ENCODE measurements around the gene PKD2L2. TPM values are rescaled to one million over a fixed set of nuclear protein-coding genes. Genes with fewer than 3 reads are reported as not detected.

Gene PKD2L2
- total and polyA plus RNA-seq, 2 donors from 2014 or later = not detected

DNA sequence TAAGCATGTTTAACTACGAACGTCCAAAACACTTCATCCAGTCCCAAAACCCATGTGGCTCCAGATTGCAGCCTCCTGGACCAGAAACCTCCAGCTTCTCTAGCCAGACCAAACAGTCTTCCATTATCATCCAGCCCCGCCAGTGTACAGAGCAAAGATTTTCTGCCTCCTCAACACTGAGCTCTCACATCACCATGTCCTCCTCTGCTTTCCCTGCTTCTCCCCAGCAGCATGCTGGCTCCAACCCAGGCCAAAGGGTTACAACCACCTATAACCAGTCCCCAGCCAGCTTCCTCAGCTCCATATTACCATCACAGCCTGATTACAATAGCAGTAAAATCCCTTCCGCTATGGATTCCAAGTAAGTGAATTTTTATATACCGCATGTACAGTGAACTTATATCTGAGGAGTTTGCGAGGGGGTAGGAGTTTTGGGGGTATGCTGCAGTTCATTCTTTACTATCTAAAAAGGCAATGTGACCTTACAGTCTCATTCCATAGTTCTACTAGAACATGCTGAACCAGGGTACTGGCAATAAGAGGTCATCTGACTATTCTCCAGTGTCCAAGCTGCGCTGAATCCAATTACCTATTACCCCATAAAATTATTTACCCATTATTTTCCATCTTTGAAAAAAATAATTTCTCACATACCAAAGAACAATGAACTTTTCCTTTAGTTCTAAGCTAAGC is 18.5 kb upstream of the PKD2L2 start:
- Histone ChIP-seq H3K9me3 (ENCODE audit: control insufficient read depth in 2 of 3, insufficient read depth in 1 of 3, low read length in 3 of 3) (no peaks in the 10 kb centered on the region), H3K27ac (ENCODE audit: low read depth in 2 of 2, low read length in 2 of 2) (no peak overlapping the region), H3K4me3 (ENCODE audit: low read length in 3 of 3) (no peak overlapping the region), H3K36me3 (ENCODE audit: control insufficient read depth in 2 of 3, insufficient read depth in 3 of 3, low read length in 3 of 3) (no peaks in the 10 kb centered on the region), H3K27me3 (ENCODE audit: control insufficient read depth, insufficient read depth, low read length) (no peaks in the 10 kb centered on the region), H3K4me1 (ENCODE audit: control insufficient read depth in 2 of 3, insufficient read depth in 2 of 3, low read depth in 1 of 3, low read length in 3 of 3) (no peaks in the 10 kb centered on the region), H3K9ac (ENCODE audit: low read length in 3 of 3) (no peak overlapping the region)
- FAIRE-seq (no peak), DNase-seq (no peak)
- TF ChIP-seq, protein P1, sequence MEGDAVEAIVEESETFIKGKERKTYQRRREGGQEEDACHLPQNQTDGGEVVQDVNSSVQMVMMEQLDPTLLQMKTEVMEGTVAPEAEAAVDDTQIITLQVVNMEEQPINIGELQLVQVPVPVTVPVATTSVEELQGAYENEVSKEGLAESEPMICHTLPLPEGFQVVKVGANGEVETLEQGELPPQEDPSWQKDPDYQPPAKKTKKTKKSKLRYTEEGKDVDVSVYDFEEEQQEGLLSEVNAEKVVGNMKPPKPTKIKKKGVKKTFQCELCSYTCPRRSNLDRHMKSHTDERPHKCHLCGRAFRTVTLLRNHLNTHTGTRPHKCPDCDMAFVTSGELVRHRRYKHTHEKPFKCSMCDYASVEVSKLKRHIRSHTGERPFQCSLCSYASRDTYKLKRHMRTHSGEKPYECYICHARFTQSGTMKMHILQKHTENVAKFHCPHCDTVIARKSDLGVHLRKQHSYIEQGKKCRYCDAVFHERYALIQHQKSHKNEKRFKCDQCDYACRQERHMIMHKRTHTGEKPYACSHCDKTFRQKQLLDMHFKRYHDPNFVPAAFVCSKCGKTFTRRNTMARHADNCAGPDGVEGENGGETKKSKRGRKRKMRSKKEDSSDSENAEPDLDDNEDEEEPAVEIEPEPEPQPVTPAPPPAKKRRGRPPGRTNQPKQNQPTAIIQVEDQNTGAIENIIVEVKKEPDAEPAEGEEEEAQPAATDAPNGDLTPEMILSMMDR (IDR thresholded peaks at IDR 0.05; ENCODE audit: borderline replicate concordance, extremely low read depth, insufficient read depth) = no peak
- intact Hi-C loops (cut with DNase I) = no loop called here

DNA sequence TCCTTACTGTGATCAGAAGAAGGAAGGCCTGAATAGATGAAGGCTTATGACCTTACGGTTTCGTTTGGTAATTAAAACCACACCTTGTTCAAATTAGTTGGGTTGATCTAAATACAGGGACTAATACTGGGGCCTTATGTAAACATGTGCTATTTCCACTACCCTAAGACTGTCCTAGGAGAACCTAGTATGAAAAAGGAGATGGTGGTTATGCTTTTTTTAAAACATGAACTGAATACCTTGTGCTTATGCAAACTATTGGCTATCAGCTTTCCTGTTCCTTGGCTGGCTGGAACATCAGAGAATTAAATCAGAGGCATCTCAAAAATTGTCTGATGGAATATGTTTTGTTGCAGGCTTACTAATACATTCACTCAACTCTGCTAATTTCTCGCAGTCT is 17.7 kb upstream of the PKD2L2 start:
- FAIRE-seq (no peak), DNase-seq (no peak)
- TF ChIP-seq, protein P1 (IDR thresholded peaks at IDR 0.05; ENCODE audit: borderline replicate concordance, extremely low read depth, insufficient read depth) = no peak
- H3K4me1 ChIP-seq (ENCODE audit: control insufficient read depth in 2 of 3, insufficient read depth in 2 of 3, low read depth in 1 of 3, low read length in 3 of 3) = no peaks in the 10 kb centered on the region
- no peaks in the 10 kb centered on the region for H3K9me3 ChIP-seq (ENCODE audit: control insufficient read depth in 2 of 3, insufficient read depth in 1 of 3, low read length in 3 of 3)
- H3K27ac ChIP-seq (ENCODE audit: low read depth in 2 of 2, low read length in 2 of 2) = no peak overlapping the region
- intact Hi-C loops (cut with DNase I) = no loop called here
- no peaks in the 10 kb centered on the region for H3K27me3 ChIP-seq (ENCODE audit: control insufficient read depth, insufficient read depth, low read length)
- H3K9ac ChIP-seq (ENCODE audit: low read length in 3 of 3) = no peak overlapping the region
- no peaks in the 10 kb centered on the region for H3K36me3 ChIP-seq (ENCODE audit: control insufficient read depth in 2 of 3, insufficient read depth in 3 of 3, low read length in 3 of 3)
- H3K4me3 ChIP-seq (ENCODE audit: low read length in 3 of 3) = no peak overlapping the region

DNA sequence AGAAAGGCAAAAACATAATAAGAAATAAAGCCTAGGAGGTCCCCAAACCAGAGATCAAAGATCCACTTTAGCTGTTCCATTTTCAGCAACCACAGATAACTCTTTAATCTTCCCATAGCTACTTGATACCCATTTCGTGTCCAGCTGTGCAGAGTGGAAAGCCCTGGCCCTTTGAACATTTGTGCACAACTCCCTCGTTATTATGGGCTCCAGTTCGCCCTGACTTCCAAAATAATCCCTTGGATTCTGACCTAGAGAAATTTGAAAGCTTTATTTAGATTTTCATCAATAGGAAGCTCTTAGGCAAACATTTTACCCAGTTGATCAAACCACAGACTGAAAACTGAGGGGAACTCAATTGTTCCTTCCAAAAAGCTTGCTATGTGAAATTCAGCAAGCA is 16.8 kb upstream of the PKD2L2 start:
- intact Hi-C loops (cut with DNase I) = no loop called here
- Histone ChIP-seq H3K36me3 (ENCODE audit: control insufficient read depth in 2 of 3, insufficient read depth in 3 of 3, low read length in 3 of 3) (no peaks in the 10 kb centered on the region), H3K4me1 (ENCODE audit: control insufficient read depth in 2 of 3, insufficient read depth in 2 of 3, low read depth in 1 of 3, low read length in 3 of 3) (no peaks in the 10 kb centered on the region), H3K27ac (ENCODE audit: low read depth in 2 of 2, low read length in 2 of 2) (no peak overlapping the region), H3K27me3 (ENCODE audit: control insufficient read depth, insufficient read depth, low read length) (no peaks in the 10 kb centered on the region), H3K9ac (ENCODE audit: low read length in 3 of 3) (no peak overlapping the region), H3K9me3 (ENCODE audit: control insufficient read depth in 2 of 3, insufficient read depth in 1 of 3, low read length in 3 of 3) (no peaks in the 10 kb centered on the region), H3K4me3 (ENCODE audit: low read length in 3 of 3) (no peak overlapping the region)
- TF ChIP-seq, protein P1 (IDR thresholded peaks at IDR 0.05; ENCODE audit: borderline replicate concordance, extremely low read depth, insufficient read depth) = no peak
- DNase-seq (no peak), FAIRE-seq (no peak)

DNA sequence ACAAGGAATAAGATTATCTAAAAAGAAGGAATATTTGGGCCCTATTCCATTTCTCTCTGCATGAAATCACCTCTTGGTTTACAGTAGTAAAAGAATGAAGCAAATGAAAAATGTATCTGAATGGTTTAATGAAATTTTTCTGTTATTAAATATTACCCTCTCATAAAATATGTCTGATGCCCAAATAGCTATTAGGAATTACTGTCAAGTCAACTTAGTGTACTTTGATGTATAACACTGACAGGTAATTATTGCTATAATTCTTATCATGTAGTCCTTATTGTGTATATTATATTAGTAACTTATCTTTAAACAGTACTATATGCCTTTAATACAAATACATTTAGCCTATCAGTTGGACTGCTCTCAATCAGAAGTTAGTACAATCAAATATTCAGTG is 13.2 kb upstream of the PKD2L2 start:
- TF ChIP-seq, protein P1 (IDR thresholded peaks at IDR 0.05; ENCODE audit: borderline replicate concordance, extremely low read depth, insufficient read depth) = no peak
- H3K9me3 ChIP-seq (ENCODE audit: control insufficient read depth in 2 of 3, insufficient read depth in 1 of 3, low read length in 3 of 3) = no peaks in the 10 kb centered on the region
- H3K4me3 ChIP-seq (ENCODE audit: low read length in 3 of 3) = no peak overlapping the region
- DNase-seq (no peak), FAIRE-seq (no peak)
- H3K4me1 ChIP-seq (ENCODE audit: control insufficient read depth in 2 of 3, insufficient read depth in 2 of 3, low read depth in 1 of 3, low read length in 3 of 3) = no peaks in the 10 kb centered on the region
- intact Hi-C loops (cut with DNase I) = no loop called here
- H3K27me3 ChIP-seq (ENCODE audit: control insufficient read depth, insufficient read depth, low read length) = no peaks in the 10 kb centered on the region
- no peak overlapping the region for H3K9ac ChIP-seq (ENCODE audit: low read length in 3 of 3)
- no peaks in the 10 kb centered on the region for H3K36me3 ChIP-seq (ENCODE audit: control insufficient read depth in 2 of 3, insufficient read depth in 3 of 3, low read length in 3 of 3)
- no peak overlapping the region for H3K27ac ChIP-seq (ENCODE audit: low read depth in 2 of 2, low read length in 2 of 2)

All from kidney (tissue), 14 donors.